OCI-LY1 (cell line): ENCODE measurements around the gene CXCR2.

Source experiments
- CTCF ChIP-seq: fragments of 200-600 bp; sonication (generic), shearing (Covaris generic); IDR thresholded peaks from 2 replicates; pipeline ENCODE4 v1.5.1; 2017; ENCODE audit warnings: mild to moderate bottlenecking, antibody characterized with exemption, low read length, moderate library complexity, mixed read lengths
- EZH2 ChIP-seq: fragments of 200-600 bp; sonication (generic), shearing (Covaris generic); IDR thresholded peaks from 2 replicates; pipeline ENCODE4 v1.8.0; 2017; ENCODE audit warnings: borderline replicate concordance, mixed run types, mild to moderate bottlenecking, antibody characterized with exemption, low read length, moderate library complexity, mixed read lengths

DNA sequence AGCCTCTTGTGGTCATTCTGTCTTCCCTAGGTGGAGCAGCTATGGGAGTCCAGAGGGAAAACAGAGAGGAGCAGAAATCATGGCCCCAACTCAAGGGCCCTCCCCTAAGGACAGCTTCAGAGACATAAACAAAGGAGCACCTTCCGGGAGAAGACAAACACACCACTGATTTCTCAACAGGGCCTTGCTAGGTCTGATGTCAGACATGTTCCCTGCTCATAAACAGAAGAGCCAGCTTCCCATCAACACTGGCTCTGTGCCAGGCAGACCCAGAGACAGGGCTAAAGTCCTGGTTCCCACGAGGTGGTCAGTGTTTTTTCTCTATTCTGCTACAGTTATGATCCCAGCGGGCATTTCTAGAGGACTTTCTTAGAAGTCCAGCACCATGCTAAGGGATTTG, 19.3 kb downstream of the CXCR2 start:
- TF ChIP-seq CTCF (no peak), EZH2 (no peak)
